Transverse colon (tissue), 4 donors: ENCODE measurements around the gene CYP2B6. TPM values are rescaled to one million over a fixed set of nuclear protein-coding genes. Genes with fewer than 3 reads are reported as not detected.
A peak's percentile ranks its signal among the peaks of the same experiment; 100 is the strongest.
"Not testable (repeated sequence)": the region's sequence is repeated elsewhere in the genome, so short reads cannot be mapped to it uniquely, and the experiment has no call there.

Experiments
- DNase-seq: peaks from one replicate; pipeline ENCODE4 v3.0.0-alpha.2; 2019
- H3K27ac ChIP-seq, 4 donors: fragments of 200-600 bp; sonication (generic); 2 replicates each; pipeline ENCODE4 v1.5.1; 2016 to 2018; ENCODE audit warnings: inconsistent platforms in 4 of 4
- H3K27me3 ChIP-seq: fragments of 200-600 bp; sonication (generic); 2 replicates; pipeline ENCODE4 v1.5.1; 2017; ENCODE audit warnings: inconsistent platforms
- H3K36me3 ChIP-seq, 4 donors: fragments of 200-600 bp; sonication (generic); 2 replicates each; pipeline ENCODE4 v1.5.1; 2017 to 2019; ENCODE audit warnings: inconsistent platforms in 4 of 4
- H3K4me1 ChIP-seq, 4 donors: fragments of 200-600 bp; sonication (generic); 2 replicates each; pipeline ENCODE4 v1.5.1; 2017 to 2020; ENCODE audit warnings: inconsistent platforms in 4 of 4
- H3K4me3 ChIP-seq, 4 donors: fragments of 200-600 bp; sonication (generic); 1 replicate in 1 of 4; 2 replicates in 3 of 4; pipeline versions ENCODE4 v1.5.1 to v1.6.1; 2017 to 2019; ENCODE audit warnings: inconsistent platforms in 4 of 4
- H3K9me3 ChIP-seq, 2 donors: fragments of 200-600 bp; sonication (generic); 2 replicates each; pipeline ENCODE4 v1.5.1; 2017 to 2019; ENCODE audit warnings: inconsistent platforms in 2 of 2
- EP300 ChIP-seq: sonication (generic); formaldehyde crosslinking; IDR thresholded peaks from one replicate; pipeline ENCODE4 v1.6.1; 2017; ENCODE audit warnings: antibody characterized with exemption, low read depth
- POLR2A ChIP-seq: fragments of 450-650 bp; IDR thresholded peaks from one replicate; pipeline ENCODE4 v1.6.1; 2016; ENCODE audit warnings: antibody characterized with exemption, mild to moderate bottlenecking, moderate library complexity
- POLR2AphosphoS5 ChIP-seq, 3 donors: sonication (generic); formaldehyde crosslinking; IDR thresholded peaks; one replicate each; pipeline ENCODE4 v1.6.1; 2016; ENCODE audit warnings: antibody characterized with exemption in 3 of 3
- WGBS, 2 donors: methylation state at CpG; one replicate each; pipeline ENCODE4 v1.1.5; 2018; ENCODE audit warnings: low coverage in 1 of 2; 5-methylcytosine and 5-hydroxymethylcytosine counted together
- in situ Hi-C, 4 donors: fragments of 200-750 bp; cut with MboI; loops; one replicate each; pipeline versions ENCODE4 v1.15.0 to v1.15.1; 2017; ENCODE audit warnings: low sequenced_read_pairs in 3 of 4, low pct_ligation_motif_present in 1 of 4, low pct_unique_long_range_greater_than_20kb in 1 of 4
- intact Hi-C: fragments of 100-400 bp; cut with DNase I; formaldehyde crosslinking; loops from one replicate; pipeline ENCODE4 v1.15.1; 2023; ENCODE audit warnings: low total_unique reads
- total RNA-seq, 4 donors: library from RNA; depleted of rRNA; stranded (reverse); fragments of >200 nt; gene quantifications; one replicate each; pipeline ENCODE4 v1.1.0, GENCODE V29; 2016
- TF ChIP-seq, protein P1 (sequence below), 5 experiments: fragments of 200-600 bp in 3 of 5; fragments of 450-650 bp in 2 of 5; sonication (generic) in 3 of 5; IDR thresholded peaks; 1 replicate in 2 of 5; 2 replicates in 3 of 5; pipeline ENCODE4 v1.5.1; 2016 to 2017; ENCODE audit warnings: antibody characterized with exemption in 5 of 5, inconsistent platforms in 3 of 5, mild to moderate bottlenecking in 2 of 5, moderate library complexity in 1 of 5

The CYP2B6 gene
- total RNA-seq, 4 donors from 2014 or later: 1.4 to 9.7 (median 5.5) TPM

DNA sequence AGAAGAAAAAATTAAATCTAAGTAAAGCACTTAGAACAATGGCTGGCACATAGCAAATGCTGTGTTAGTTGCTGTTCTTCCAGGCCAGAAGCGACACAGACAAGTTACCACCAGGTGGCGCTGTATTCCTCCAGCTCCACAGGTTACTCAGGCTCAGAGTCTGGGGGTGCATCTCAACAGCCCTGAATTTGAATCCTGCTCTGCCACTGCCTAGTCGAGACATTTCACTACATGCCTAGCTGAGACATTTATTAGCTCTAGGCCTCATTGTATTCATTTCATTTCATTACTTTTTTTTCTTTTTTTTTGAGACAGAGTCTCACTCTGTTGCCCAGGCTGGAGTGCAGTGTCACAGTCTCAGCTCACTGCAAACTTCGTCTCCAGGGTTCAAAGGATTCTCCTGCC, 16.4 kb upstream of the CYP2B6 start:
- Histone ChIP-seq H3K9me3 (no peaks in the 10 kb centered on the region), H3K4me3 (no peak overlapping the region), H3K27me3 (no peaks in the 10 kb centered on the region), H3K4me1 (peaks cover 0 to 3% (median 0%) of the 10 kb centered on the region in 4 donors), H3K36me3 (no peaks in the 10 kb centered on the region), H3K27ac (no peak overlapping the region)
- TF ChIP-seq, protein P1, sequence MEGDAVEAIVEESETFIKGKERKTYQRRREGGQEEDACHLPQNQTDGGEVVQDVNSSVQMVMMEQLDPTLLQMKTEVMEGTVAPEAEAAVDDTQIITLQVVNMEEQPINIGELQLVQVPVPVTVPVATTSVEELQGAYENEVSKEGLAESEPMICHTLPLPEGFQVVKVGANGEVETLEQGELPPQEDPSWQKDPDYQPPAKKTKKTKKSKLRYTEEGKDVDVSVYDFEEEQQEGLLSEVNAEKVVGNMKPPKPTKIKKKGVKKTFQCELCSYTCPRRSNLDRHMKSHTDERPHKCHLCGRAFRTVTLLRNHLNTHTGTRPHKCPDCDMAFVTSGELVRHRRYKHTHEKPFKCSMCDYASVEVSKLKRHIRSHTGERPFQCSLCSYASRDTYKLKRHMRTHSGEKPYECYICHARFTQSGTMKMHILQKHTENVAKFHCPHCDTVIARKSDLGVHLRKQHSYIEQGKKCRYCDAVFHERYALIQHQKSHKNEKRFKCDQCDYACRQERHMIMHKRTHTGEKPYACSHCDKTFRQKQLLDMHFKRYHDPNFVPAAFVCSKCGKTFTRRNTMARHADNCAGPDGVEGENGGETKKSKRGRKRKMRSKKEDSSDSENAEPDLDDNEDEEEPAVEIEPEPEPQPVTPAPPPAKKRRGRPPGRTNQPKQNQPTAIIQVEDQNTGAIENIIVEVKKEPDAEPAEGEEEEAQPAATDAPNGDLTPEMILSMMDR (IDR thresholded peaks at IDR 0.05): peak; percentile 85 to 93 (median 89)
- no peak for TF ChIP-seq POLR2A
- DNase-seq: peak; percentile 81
- WGBS, 2 donors: 5 to 20% methylated on average over 3 to 4 of the region's 4 CpGs
- in situ Hi-C loops: loop anchor here in 2 of 4 donors (10.0 kb wide), 1 partner anchor 170 kb away; no protein-coding TSS in a partner anchor
- intact Hi-C loops: no loop called here

DNA sequence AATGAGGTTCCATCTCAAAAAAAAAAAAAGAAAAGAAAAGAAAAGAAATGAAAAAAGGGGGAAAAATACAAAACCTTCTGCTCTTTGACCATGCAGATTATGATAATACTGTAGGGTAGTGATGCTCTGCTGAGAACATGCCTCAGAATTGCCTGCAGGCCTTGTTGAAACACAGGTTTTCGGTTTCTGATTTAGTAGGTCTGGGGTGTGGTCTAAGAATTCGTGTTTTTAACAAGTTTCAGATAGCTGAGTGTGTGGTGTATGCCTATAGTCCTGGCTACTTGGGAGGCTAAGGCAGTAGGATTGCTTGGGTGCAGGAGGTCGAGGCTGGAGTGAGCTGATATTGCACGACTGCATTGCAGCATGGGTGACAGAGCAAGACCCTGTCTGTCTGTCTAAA, 14.9 kb upstream of the CYP2B6 start:
- Histone ChIP-seq H3K36me3 (no peaks in the 10 kb centered on the region), H3K4me1 (peaks cover 0 to 14% (median 4%) of the 10 kb centered on the region in 4 donors), H3K27ac (no peak overlapping the region), H3K4me3 (no peak overlapping the region), H3K27me3 (no peaks in the 10 kb centered on the region), H3K9me3 (no peaks in the 10 kb centered on the region)
- TF ChIP-seq POLR2AphosphoS5 (IDR thresholded peaks at IDR 0.05): no peak
- no peak for TF ChIP-seq POLR2A
- in situ Hi-C loops (loop anchor here in 2 of 4 donors (10.0 kb wide), 1 partner anchor 169 kb away; no protein-coding TSS in a partner anchor), intact Hi-C loops (no loop called here)
- DNase-seq: no peak
- WGBS, 2 donors: 66% methylated on average over 4 of the region's 4 CpGs; no CpG with 5 or more reads in 1 of the 2 donors

DNA sequence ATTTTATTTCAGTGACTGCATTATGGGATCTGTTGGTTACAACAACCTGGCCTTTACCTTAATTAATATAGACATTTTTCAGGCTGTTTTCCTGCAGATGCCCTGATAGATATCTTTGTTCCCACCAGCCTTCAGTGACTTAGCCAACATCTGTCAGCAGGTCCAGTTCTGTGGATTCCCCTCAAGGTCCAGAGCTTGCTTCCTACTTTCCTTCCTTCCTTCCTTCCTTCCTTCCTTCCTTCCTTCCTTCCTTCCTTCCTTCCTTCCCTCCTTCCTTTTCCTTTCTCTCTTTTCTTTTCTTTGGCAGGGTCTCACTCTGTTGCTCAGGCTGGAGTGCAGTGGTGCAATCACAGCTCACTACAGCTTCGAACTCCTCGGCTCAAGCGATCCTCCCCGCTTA, 14.4 kb upstream of the CYP2B6 start:
- TF ChIP-seq POLR2A (no peak), EP300 (no peak), POLR2AphosphoS5 (IDR thresholded peaks at IDR 0.05) (no peak)
- TF ChIP-seq, protein P1 (IDR thresholded peaks at IDR 0.05): no peak
- DNase-seq: no peak
- H3K27ac ChIP-seq: no peak overlapping the region
- H3K4me3 ChIP-seq: no peak overlapping the region
- no peaks in the 10 kb centered on the region for H3K27me3 ChIP-seq
- no peaks in the 10 kb centered on the region for H3K36me3 ChIP-seq
- peaks cover 0 to 17% (median 5%) of the 10 kb centered on the region in 4 donors for H3K4me1 ChIP-seq
- 81 to 91% methylated on average over 4 of the region's 4 CpGs for WGBS, 2 donors
- in situ Hi-C loops (loop anchor here in 2 of 4 donors (10.0 kb wide), 1 partner anchor 168 kb away; no protein-coding TSS in a partner anchor), intact Hi-C loops (no loop called here)
- no peaks in the 10 kb centered on the region for H3K9me3 ChIP-seq

DNA sequence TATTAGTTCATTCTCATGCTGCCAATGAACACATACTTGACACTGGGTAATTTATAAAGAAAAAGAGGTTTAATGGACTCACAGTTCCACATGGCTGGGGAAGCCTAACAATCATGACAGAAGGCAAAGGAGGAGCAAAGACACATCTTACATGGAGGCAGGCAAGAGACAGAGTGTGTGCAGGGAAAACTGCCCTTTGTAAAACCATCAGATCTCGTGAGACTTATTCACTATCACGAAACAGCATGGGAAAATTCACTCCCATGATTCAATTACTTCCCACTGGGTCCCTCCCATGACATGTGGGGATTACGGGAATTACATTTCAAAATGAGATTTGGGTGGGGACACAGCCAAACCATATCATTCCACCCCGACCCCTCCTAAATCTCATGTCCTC, 11.3 kb upstream of the CYP2B6 start:
- H3K4me3 ChIP-seq, H3K9me3 ChIP-seq, H3K27me3 ChIP-seq, intact Hi-C loops, H3K36me3 ChIP-seq: not testable (repeated sequence)
- peak; percentile 15 for DNase-seq
- 26 to 35% methylated on average over 3 to 4 of the region's 4 CpGs for WGBS, 2 donors
- peaks cover 0 to 17% (median 5%) of the 10 kb centered on the region in 4 donors for H3K4me1 ChIP-seq
- TF ChIP-seq, protein P1 (IDR thresholded peaks at IDR 0.05): peak in 1 of 5 experiments; percentile 10
- H3K27ac ChIP-seq: peak overlapping the region; percentile 68 to 70 (median 70)
- in situ Hi-C loops: loop anchor here in 2 of 4 donors (10.0 kb wide), 1 partner anchor 165 kb away; no protein-coding TSS in a partner anchor

DNA sequence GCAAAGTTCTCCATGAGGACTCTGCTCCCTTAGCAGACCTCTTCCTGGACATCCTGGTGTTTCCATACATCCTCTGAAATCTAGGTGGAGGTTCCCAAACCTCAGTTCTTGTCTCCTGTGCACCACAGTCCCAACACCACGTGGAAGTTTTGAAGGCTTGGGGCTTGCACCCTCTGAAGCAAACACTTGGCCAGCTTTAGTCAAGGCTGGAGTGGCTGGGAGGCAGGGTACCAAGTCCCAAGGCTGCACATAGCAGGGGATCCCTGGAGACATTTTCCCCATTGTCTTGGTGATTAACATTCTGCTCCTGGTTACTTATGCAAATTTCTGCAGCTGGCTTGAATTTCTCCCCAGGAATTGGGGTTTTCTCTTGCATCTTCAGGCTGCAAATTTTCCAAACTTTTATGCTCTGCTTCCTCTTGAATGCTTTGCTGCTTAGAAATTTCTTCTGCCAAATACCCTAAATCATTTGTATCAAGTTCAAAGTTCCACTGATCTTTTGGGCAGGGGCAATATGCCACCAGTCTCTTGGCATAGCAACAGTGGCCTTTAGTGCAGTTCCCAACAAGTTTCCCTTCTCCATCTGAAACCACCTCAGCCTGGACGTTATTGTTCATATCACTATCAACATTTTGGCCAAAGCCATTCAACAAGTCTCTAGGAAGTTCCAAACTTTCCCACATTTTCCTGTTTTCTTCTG, 10.2 kb upstream of the CYP2B6 start:
- Histone ChIP-seq H3K27ac (peak overlapping the region; percentile 68 to 70 (median 70)), H3K4me1 (peaks cover 0 to 17% (median 5%) of the 10 kb centered on the region in 4 donors)
- H3K36me3 ChIP-seq, in situ Hi-C loops, intact Hi-C loops, H3K9me3 ChIP-seq, H3K4me3 ChIP-seq, H3K27me3 ChIP-seq, DNase-seq: not testable (repeated sequence)
- 20 to 29% methylated on average over 1 to 2 of the region's 2 CpGs for WGBS, 2 donors
